Mesothelial cell of epicardium (in vitro differentiated cells): Measurements from ENCODE around the gene SEMA5A. TPM values are rescaled to one million over a fixed set of nuclear protein-coding genes. Genes with fewer than 3 reads are reported as not detected.
"Not testable (repeated sequence)": the region's sequence is repeated elsewhere in the genome, so short reads cannot be mapped to it uniquely, and the experiment has no call there.

ENCODE experiments used
- DNase-seq, 2 experiments: peaks; one replicate each; pipeline ENCODE4 v3.0.0; 2021; ENCODE audit warnings: low spot score in 2 of 2; ENCODE audit not compliant: unreplicated experiment in 2 of 2
- H3K27ac Mint-ChIP-seq: 2 replicates; pipeline ENCODE4 v1.8.0; 2021; ENCODE audit warnings: mixed read lengths
- H3K27me3 Mint-ChIP-seq: 2 replicates; pipeline ENCODE4 v1.8.0; 2021; ENCODE audit warnings: low read depth, mixed read lengths
- H3K36me3 Mint-ChIP-seq: 2 replicates; pipeline ENCODE4 v1.8.0; 2021; ENCODE audit warnings: mixed read lengths
- H3K4me1 Mint-ChIP-seq: 2 replicates; pipeline ENCODE4 v1.8.0; 2021; ENCODE audit warnings: mixed read lengths
- H3K4me3 Mint-ChIP-seq: 2 replicates; pipeline ENCODE4 v1.8.0; 2021; ENCODE audit warnings: mild to moderate bottlenecking, moderate library complexity, mixed read lengths
- H3K9me3 Mint-ChIP-seq: 2 replicates; pipeline ENCODE4 v1.8.0; 2021; ENCODE audit warnings: mixed read lengths
- total RNA-seq: library from RNA; stranded (reverse); gene quantifications from 3 replicates; pipeline ENCODE4 v1.2.1, GENCODE V29; 2021
- TF ChIP-seq, protein P1 (sequence below): fragments of 200-600 bp; sonication (generic); IDR thresholded peaks from one replicate; pipeline ENCODE4 v1.5.0; 2021; ENCODE audit warnings: antibody characterized with exemption; ENCODE audit not compliant: unreplicated experiment

SEMA5A gene
- total RNA-seq, 1 donor from 2014 or later: 26.7 TPM

GRCh38 chr5:9405196-9405754 is 140.6 kb downstream of the SEMA5A start:
- Mint-ChIP-seq H3K9me3 (peaks cover 5% of the 10 kb centered on the region), H3K27me3 (no peaks in the 10 kb centered on the region), H3K36me3 (no peaks in the 10 kb centered on the region), H3K4me3 (no peak overlapping the region), H3K27ac (no peak overlapping the region), H3K4me1 (no peaks in the 10 kb centered on the region)
- no peak for DNase-seq
- TF ChIP-seq, protein P1, sequence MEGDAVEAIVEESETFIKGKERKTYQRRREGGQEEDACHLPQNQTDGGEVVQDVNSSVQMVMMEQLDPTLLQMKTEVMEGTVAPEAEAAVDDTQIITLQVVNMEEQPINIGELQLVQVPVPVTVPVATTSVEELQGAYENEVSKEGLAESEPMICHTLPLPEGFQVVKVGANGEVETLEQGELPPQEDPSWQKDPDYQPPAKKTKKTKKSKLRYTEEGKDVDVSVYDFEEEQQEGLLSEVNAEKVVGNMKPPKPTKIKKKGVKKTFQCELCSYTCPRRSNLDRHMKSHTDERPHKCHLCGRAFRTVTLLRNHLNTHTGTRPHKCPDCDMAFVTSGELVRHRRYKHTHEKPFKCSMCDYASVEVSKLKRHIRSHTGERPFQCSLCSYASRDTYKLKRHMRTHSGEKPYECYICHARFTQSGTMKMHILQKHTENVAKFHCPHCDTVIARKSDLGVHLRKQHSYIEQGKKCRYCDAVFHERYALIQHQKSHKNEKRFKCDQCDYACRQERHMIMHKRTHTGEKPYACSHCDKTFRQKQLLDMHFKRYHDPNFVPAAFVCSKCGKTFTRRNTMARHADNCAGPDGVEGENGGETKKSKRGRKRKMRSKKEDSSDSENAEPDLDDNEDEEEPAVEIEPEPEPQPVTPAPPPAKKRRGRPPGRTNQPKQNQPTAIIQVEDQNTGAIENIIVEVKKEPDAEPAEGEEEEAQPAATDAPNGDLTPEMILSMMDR: no peak

DNA sequence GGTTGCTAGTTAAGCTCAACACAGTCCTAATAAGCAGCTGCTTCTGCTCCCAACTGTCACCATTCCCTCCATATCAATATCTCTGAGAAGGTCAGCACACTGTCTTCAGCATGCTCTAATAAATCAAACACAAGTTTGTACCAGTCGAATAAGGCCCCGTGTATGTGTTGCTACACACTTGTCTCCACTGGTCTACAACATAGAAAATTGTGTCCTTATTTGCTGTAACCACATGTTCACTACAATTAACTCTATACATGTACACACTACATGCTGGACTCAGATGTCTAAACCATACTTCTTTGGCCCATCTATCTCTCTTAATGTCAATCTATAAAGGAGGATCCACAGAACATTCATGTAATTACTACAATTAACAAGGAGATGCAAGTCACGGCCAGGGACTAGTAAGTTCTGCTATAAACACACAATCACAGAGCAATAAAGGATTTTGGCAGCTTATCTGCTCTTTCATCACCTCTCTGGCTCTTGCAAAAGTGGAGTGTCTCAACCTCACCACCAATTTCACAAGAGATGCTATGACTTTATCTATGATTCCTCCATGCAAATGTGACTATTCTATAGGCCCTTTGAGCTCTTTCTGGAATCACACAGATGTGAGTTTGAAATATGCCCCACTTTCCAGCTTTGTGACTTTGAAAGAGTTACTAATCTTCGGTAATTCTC is 143.9 kb downstream of the SEMA5A start:
- Mint-ChIP-seq H3K27ac (no peak overlapping the region), H3K9me3 (peaks cover 14% of the 10 kb centered on the region), H3K36me3 (no peaks in the 10 kb centered on the region), H3K4me3 (no peak overlapping the region), H3K4me1 (no peaks in the 10 kb centered on the region), H3K27me3 (no peaks in the 10 kb centered on the region)
- TF ChIP-seq, protein P1: no peak
- DNase-seq: no peak

- not testable (repeated sequence) for H3K27me3 Mint-ChIP-seq, H3K4me1 Mint-ChIP-seq, H3K36me3 Mint-ChIP-seq, H3K27ac Mint-ChIP-seq, DNase-seq, H3K4me3 Mint-ChIP-seq
- peaks cover 18% of the 10 kb centered on the region for H3K9me3 Mint-ChIP-seq
Measured at GRCh38 chr5:9399783-9400182, 146.1 kb downstream of the SEMA5A start.

DNA sequence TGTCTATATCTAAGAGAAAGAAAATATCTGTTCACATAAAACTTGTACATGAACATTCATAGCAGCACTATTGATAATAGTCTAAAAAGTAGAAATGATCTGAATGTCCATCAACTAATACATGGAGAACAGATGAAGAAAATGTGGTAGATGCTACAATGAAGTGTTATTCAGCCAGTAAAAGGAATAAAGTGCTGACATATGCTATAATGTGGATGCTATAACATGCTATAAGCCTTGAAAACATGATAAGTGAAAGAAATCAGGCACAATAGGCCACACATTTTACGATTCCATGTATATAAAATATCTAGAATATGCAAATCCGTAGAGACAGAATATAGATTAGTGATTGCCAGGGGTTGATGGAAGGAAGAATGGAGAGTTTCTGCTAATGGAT is 146.8 kb downstream of the SEMA5A start:
- H3K9me3 Mint-ChIP-seq: peaks cover 18% of the 10 kb centered on the region
- H3K27ac Mint-ChIP-seq: no peak overlapping the region
- no peaks in the 10 kb centered on the region for H3K27me3 Mint-ChIP-seq
- DNase-seq: no peak
- no peak overlapping the region for H3K4me3 Mint-ChIP-seq
- H3K36me3 Mint-ChIP-seq: no peaks in the 10 kb centered on the region
- TF ChIP-seq, protein P1: no peak
- H3K4me1 Mint-ChIP-seq: peaks cover 5% of the 10 kb centered on the region

GRCh38 chr5:9398227-9398626 is 147.6 kb downstream of the SEMA5A start:
- no peaks in the 10 kb centered on the region for H3K27me3 Mint-ChIP-seq
- no peaks in the 10 kb centered on the region for H3K36me3 Mint-ChIP-seq
- DNase-seq: no peak

DNA sequence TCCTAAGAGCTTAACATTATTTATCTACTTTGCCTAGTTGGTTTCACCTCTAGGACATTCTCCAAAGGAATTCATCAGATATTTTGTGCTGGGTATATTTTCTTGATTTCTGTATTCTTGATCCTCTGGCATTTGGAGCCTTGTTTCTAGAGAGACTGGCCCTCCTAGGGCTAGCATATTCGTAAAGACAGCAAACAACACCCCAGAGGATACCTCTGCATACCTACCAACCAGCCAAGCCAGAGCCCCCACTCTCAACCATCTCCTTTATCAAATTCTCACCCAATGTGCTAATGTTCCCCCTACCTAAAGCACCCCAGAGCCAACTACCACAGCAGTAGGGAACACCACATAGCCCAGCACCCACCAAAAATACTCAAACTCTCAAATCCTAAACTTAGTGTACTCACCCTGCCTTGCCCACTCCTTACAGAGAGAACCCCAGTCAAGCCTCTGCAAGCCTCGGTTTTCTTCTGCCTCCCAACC is 149.5 kb downstream of the SEMA5A start:
- TF ChIP-seq, protein P1: no peak
- Mint-ChIP-seq H3K27ac (no peak overlapping the region), H3K4me3 (no peak overlapping the region), H3K27me3 (no peaks in the 10 kb centered on the region), H3K9me3 (peaks cover 13% of the 10 kb centered on the region), H3K4me1 (peaks cover 7% of the 10 kb centered on the region), H3K36me3 (no peaks in the 10 kb centered on the region)
- no peak for DNase-seq

More at GRCh38 chr5:9398227-9398626, 147.6 kb downstream of the SEMA5A start:
- H3K9me3 Mint-ChIP-seq: peaks cover 18% of the 10 kb centered on the region
- H3K4me3 Mint-ChIP-seq: no peak overlapping the region
- TF ChIP-seq, protein P1: no peak
- H3K4me1 Mint-ChIP-seq: peaks cover 5% of the 10 kb centered on the region
- H3K27ac Mint-ChIP-seq: no peak overlapping the region
